HT-29 (cell line): ENCODE results near the gene KLRK1. TPM values are rescaled to one million over a fixed set of nuclear protein-coding genes. Genes with fewer than 3 reads are reported as not detected.
"Not testable (repeated sequence)": the region's sequence is repeated elsewhere in the genome, so short reads cannot be mapped to it uniquely, and the experiment has no call there.

Source experiments
- DNase-seq: peaks from one replicate; pipeline ENCODE4 v3.0.0-alpha.2; 2015; ENCODE audit warnings: low spot score
- total RNA-seq: library from RNA; depleted of rRNA; stranded (reverse); fragments of >200 nt; shearing (Covaris generic); gene quantifications from 2 replicates; pipeline ENCODE4 v1.2.3, GENCODE V29; 2014; rRNA removed

KLRK1 gene
- total RNA-seq, 1 experiment from 2014 or later = 0.05 TPM

- DNase-seq = peak; percentile 36
These were observed 26.8 kb downstream of the KLRK1 start for GRCh38 chr12:10362828-10363657.

- peak; percentile 25 for DNase-seq
These were observed 27.5 kb downstream of the KLRK1 start for GRCh38 chr12:10362325-10362724.

- no peak for DNase-seq
These were observed 28.2 kb downstream of the KLRK1 start for GRCh38 chr12:10361622-10362021.

DNA sequence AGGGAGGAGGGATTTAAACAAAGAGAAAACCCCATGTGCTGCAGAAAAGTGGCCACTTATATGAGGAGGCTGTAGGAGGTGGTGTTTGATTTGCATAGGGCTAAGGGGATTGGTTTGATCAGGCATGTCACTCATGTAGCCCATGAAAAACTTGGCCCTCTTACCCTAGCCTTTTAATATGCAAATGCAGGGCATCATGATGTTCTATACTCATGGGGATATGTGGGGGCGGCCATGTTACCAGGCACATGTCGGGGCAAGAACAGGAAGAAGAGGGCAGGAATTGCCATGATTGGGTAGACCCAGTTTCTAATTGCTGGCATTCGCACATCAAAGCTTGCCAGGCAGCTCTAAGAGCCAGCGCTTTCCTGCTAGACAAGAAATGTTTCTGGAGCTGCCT is 28.8 kb downstream of the KLRK1 start:
- DNase-seq = no peak

DNA sequence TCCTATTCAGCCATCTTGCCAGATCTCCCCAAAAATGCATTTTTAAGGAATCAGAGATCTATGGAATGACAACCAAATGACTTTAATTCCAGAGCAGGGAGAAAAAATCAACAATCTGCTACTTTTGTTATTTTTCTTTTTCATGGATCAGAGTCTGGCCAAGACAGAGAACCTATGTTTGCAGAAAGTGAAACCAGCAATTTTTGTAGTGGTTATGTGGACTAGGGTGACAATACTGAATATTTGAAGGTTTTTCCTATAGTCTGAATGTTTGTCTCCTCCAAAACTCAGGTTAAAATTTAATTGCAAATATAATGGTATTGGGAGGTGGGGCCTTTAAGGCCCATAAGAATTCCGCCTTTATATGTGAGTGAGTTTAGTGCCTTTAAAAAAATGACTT is 30.9 kb downstream of the KLRK1 start:
- no peak for DNase-seq

- DNase-seq = no peak
These were observed 31.7 kb downstream of the KLRK1 start for GRCh38 chr12:10358131-10358530.

- DNase-seq = no peak
These were observed 35.3 kb downstream of the KLRK1 start for GRCh38 chr12:10354502-10354901.

- DNase-seq = no peak
These were observed 35.8 kb downstream of the KLRK1 start for GRCh38 chr12:10354071-10354470.

DNA sequence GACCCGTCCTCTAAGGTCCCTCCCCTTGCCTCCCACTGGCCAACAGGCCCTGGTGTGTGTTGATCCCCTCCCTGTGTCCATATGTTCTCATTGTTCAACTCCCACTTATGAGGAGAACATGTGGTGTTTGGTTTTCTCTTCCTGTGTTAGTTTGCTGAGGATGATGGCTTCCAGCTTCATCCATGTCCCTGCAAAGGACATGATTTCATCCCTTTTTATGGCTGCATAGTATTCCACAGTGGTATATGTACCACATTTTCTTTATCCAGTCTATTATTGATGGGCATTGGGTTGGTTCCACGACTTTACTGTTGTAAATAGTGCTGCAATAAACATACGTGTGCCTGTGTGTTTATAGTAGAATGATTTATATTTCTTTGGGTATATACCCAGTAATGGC is 38.4 kb downstream of the KLRK1 start:
- not testable (repeated sequence) for DNase-seq

- DNase-seq = no peak
These were observed 47.8 kb downstream of the KLRK1 start for GRCh38 chr12:10341892-10342509.

- DNase-seq = not testable (repeated sequence)
These were observed 48.9 kb downstream of the KLRK1 start for GRCh38 chr12:10340946-10341345.

DNA sequence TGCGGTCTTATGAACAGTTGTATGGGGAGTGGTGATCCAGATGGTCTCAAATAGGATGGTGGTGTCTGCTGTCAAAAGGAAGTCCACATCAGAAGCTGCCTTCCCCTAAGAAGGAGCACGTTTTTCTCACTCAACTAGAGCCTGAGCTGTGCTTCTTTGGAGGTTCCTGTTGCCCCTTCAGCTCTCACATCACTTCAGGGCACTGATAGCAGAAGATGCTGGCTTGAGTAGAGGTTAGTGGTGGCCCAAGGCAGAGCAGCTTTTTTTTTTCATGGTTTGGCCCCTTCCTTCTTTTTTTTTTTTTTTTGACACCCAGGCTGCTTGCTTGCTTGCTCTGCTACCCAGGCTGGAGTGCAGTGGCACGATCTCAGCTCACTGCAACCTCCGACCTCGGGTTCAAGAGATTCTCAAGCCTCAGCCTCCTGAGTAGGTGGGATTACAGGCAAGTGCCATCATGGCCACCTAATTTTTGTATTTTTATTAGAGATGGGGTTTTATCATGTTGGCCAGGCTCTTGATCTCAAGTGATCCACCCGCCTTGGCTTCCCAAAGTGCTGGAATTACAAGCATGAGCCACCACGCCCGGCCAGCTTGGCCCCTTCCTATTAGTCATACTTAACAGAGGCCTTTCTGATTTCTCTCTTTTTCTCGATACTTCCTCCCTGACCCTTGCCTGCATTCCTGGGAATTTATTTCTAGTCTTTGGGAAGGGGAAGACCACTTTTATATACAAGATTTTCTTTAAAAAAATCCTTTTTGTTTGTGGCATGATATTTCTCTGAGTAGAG is 50.6 kb downstream of the KLRK1 start:
- no peak for DNase-seq

DNA sequence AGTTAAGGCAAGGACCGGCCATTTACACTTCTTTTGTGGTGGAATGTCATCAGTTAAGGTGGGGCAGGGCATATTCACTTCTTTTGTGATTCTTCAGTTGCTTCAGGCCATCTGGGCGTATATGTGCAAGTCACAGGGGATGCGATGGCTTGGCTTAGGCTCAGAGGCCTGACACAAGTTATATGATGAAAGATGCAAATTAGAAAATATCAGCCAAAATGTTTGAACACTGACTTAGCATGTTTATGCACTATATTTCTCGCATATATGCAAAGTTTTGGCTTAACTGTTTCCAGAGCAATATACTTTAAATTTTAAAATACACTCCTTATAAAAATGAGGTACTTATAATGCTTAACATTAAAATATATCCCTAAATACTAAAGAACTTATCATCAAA is 51.4 kb downstream of the KLRK1 start:
- DNase-seq = not testable (repeated sequence)

DNA sequence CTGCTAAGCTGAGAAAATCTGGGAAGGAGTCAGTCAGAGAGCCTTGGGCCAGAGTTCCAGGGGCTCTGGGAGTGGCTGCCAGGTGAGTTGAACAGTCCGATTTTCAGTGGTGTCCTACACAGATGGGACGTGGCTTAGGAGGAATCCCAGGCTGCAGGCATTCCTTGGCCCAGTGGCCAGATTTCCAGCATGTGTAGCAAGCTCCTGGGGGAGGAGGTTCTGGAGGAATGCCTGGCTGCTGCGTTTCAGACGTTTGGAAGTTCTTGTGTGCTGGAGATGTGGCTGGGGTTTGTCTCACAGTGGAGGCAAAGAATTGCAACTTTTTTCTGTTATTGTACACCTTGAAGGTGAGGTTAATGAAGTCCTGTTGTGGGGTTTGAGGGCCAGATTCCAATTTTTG is 53.6 kb downstream of the KLRK1 start:
- not testable (repeated sequence) for DNase-seq

- DNase-seq = peak; percentile 74
These were observed 58.1 kb downstream of the KLRK1 start for GRCh38 chr12:10331642-10332239.

DNA sequence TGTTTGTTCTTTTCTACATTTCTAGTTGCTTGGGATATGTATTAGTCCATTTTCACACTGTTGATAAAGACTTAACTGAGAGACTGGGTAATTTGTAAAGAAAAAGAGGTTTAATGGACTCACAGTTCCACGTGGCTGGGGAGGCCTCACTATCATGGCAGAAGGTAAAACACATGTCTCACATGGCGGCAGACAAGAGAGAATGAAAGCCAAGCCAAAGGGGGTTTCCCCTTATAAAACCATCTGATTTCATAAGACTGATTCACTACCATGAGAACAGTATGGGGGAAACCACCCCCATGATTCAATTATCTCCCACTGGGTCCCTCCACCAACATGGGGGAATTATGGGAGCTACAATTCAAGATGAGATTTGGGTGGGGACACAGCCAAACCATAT is 61.1 kb downstream of the KLRK1 start:
- not testable (repeated sequence) for DNase-seq

Other genes with a start within 250 kb of the KLRK1 start
- not detected in 2 replicates for gene OLR1, start 217.9 kb downstream of the KLRK1 start, total RNA-seq
- not detected in 2 replicates for gene TMEM52B, start 211.0 kb downstream of the KLRK1 start, total RNA-seq
- gene GABARAPL1, start 177.2 kb downstream of the KLRK1 start, total RNA-seq = 7.9 and 17.4 TPM in 2 replicates
- gene KLRD1, start 82.2 kb downstream of the KLRK1 start, total RNA-seq = not detected in 2 replicates
- gene KLRC4, start 19.7 kb upstream of the KLRK1 start, total RNA-seq = 0.10 TPM in 1 of 2 replicates, not detected in the other
- 0.46 and 0.57 TPM in 2 replicates for gene KLRC3, start 30.6 kb upstream of the KLRK1 start, total RNA-seq
- 2.7 and 3.0 TPM in 2 replicates for gene KLRC2, start 46.0 kb upstream of the KLRK1 start, total RNA-seq
- gene KLRC1, start 63.3 kb upstream of the KLRK1 start, total RNA-seq = 0.29 TPM in 1 of 2 replicates, not detected in the other
- 0.18 and 0.43 TPM in 2 replicates for gene EIF2S3B, start 115.8 kb upstream of the KLRK1 start, total RNA-seq
- gene MAGOHB, start 223.6 kb upstream of the KLRK1 start, total RNA-seq = 34.0 and 41.7 TPM in 2 replicates